Measurements from ENCODE around the gene CEP89.
A peak's percentile ranks its signal among the peaks of the same experiment; 100 is the strongest.
"Not testable (repeated sequence)": the region's sequence is repeated elsewhere in the genome, so short reads cannot be mapped to it uniquely, and the experiment has no call there.

CEP89 gene

DNA sequence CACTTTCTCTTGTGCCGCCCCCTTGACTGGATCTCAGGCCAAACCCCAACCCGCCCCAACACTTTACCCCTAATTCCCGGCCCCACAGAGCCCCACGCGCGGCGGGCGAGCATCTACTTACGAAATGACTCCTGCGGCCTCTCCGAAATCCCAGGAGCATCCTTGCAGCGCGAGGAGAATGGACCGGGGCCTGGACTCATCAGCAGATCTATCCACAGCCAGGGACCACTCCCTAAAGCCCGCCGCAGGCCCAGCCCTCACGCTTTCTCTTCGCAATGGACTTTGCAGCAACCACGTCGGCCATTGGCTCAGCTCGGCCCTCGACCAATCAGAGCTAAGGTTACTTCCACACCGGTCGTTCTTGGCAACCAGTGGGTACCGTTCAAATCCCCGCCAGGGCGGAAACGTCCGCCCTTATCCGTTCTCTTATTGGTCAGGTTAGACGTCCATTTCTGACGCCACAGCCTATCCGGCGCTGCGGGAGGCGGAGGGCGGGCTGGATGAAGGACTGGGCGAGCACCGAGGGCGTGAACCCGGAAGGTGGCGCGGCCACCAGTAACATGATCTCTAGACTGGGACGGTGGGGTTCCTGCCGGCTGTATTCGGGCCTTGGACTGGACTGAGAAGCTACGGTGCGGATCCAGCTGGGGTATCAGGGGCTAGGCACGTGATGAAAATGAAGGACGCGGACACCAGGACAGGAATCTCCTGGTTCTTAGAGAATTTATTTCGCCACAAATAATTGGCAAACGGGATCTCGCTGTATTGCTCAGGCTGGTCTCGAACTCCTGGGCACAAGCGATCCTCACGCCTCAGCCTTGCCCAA is at the start of gene CEP89, which contains the start of gene FAAP24:
TSS of gene CEP89 (minus strand) at position 244 of the 826 bp plus-strand sequence. CDS start at position 160, 84 bp downstream.
TSS of gene FAAP24 (plus strand) at position 528 of the 826 bp plus-strand sequence. CDS start 955 bp downstream, outside the sequence.
- Mint-ChIP-seq H3K4me3 (peak within 1 kb of the TSS; percentile 99), H3K27ac (peak within 1 kb of the TSS; percentile 96), H3K9me3 (no peaks in the 10 kb centered on the region), H3K36me3 (peaks cover 18% of the 10 kb centered on the region), H3K4me1 (peaks cover 30% of the 10 kb centered on the region)
- DNase-seq (ENCODE audit: low spot score in 2 of 2) = peak; percentile 89 to 97
- ATAC-seq = peak; percentile 99

DNA sequence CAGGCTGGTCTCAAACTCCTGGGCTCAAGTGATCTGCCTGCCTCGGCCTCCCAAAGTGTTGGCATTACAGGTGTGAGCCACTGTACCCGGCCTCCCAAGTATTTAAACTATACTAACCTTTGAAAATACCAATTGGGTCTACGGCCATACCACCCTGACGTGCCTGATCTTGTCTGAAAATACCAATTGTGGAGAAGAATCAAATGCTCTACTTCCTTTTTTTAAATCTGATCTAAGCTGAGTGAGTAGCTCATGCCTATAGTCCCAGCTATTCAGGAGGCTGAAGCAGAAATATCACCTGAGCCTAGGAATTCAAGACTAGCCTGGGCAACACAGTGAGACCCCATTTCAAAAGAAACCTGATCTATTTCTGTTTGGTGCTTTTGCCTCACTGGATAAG is 39.1 kb upstream of the CEP89 start:
- H3K4me3 Mint-ChIP-seq; H3K4me1 Mint-ChIP-seq; H3K9me3 Mint-ChIP-seq; H3K36me3 Mint-ChIP-seq; H3K27ac Mint-ChIP-seq; DNase-seq (ENCODE audit: low spot score in 2 of 2); ATAC-seq: not testable (repeated sequence)

DNA sequence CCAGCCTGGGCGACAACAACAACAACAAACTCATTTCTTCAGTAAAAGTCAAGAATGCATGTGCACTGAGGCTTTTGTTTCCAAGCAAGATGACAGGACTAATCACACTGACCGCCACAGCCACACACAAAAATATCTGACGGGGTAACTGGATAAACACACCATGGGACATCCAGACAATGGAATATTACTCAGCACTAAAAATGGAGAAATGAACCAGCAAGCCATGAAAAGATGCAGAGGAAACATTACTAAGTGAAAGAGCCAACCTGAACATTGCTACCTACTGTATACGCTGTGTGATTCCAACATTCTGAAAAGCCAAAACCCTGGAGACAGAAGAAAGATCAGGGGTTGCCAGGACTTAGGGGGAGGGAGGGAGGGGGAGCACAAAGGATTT is 37.0 kb upstream of the CEP89 start:
- H3K27ac Mint-ChIP-seq = no peak overlapping the region
- no peaks in the 10 kb centered on the region for H3K4me1 Mint-ChIP-seq
- H3K36me3 Mint-ChIP-seq = no peaks in the 10 kb centered on the region
- ATAC-seq (no peak), DNase-seq (ENCODE audit: low spot score in 2 of 2) (no peak)
- H3K4me3 Mint-ChIP-seq = no peak overlapping the region
- H3K9me3 Mint-ChIP-seq = no peaks in the 10 kb centered on the region

DNA sequence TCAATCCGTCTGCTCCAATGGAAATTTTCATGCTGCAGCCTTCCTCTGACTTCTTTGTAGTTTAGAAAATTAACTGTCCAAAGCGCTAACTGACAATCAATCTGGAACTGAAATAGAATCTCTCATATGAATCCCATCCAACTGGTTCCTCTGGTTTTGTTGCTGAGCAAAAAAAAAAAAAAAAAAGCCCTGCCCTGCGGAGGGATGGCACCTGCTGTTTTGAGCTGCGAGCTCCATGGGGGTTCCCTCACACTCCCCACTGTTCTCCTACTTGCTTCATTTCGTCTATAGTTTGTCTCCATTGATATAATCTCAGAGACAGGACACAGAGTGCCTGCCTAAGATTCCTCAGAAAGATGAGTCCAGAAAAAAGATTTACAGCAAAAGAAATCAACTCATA is 33.7 kb upstream of the CEP89 start:
- ATAC-seq (no peak), DNase-seq (ENCODE audit: low spot score in 2 of 2) (no peak)
- no peaks in the 10 kb centered on the region for H3K9me3 Mint-ChIP-seq
- H3K4me1 Mint-ChIP-seq = peaks cover 5% of the 10 kb centered on the region
- no peak overlapping the region for H3K4me3 Mint-ChIP-seq
- no peaks in the 10 kb centered on the region for H3K36me3 Mint-ChIP-seq
- H3K27ac Mint-ChIP-seq = no peak overlapping the region

DNA sequence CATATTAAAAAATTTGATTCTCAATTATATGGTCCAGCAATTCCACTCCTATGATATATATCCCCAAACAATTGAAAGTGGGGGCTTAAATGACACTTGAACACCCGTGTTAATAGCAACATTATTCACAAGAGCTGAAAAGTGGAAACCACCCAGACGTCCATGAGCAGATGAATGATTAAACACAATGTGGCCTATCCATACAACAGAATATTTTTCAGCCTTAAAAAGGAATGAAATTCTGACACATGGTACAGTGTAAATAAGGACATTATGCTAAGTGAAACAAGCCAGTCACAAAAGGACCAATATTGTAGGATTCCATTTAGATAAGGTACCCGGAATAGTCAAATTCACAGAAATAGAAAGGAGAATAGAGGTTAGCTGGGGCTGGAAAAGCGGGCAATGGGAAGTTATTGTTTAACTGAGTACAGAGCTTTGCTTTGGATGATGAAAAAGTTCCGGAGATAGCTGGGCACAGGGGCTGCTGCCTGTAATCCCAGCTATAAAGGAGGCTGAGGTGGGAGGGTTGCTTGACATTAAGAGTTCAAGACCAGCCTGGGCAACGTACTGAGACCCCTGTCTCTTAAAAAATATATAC is 31.8 kb upstream of the CEP89 start:
- H3K4me1 Mint-ChIP-seq; H3K36me3 Mint-ChIP-seq; ATAC-seq; H3K9me3 Mint-ChIP-seq; H3K4me3 Mint-ChIP-seq; H3K27ac Mint-ChIP-seq; DNase-seq (ENCODE audit: low spot score in 2 of 2): not testable (repeated sequence)

DNA sequence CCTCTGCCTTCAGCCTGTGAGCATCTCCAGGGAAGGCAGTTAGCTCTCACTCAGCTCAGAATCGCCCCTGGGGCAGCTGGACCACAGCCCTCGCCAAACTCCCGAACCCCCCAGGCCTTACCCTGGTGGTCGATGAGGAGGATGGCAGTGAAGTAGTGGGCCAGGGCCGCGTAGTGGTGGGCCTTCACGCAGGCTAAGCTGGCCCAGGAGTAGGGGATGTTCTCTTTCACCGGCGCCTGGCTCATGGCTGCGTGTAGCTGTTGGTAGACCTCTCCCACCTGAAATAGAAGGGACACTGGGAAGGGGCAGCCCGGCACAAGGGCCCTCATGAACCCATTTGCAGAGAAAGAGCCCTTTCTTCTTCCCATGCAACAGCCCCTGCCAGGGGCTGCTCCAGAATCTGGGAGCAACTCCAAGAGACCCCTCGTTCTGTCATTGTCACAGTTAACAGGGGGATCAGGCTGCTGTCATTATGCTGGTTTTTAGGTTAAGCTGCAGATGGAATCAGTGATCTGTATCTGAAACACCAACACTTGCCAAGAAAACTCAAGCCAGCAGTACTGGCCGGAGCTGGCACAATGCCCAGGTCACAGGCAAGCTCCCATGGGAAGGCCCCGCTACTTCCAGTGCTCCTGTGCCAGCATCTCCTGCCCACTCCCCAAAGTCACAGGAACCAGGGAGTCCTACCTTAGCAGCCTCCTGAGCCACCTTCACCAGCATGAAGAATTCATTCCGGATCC is 30.5 kb upstream of the CEP89 start:
- H3K4me3 Mint-ChIP-seq; H3K9me3 Mint-ChIP-seq; H3K36me3 Mint-ChIP-seq; H3K4me1 Mint-ChIP-seq; H3K27ac Mint-ChIP-seq; ATAC-seq; DNase-seq (ENCODE audit: low spot score in 2 of 2): not testable (repeated sequence)

DNA sequence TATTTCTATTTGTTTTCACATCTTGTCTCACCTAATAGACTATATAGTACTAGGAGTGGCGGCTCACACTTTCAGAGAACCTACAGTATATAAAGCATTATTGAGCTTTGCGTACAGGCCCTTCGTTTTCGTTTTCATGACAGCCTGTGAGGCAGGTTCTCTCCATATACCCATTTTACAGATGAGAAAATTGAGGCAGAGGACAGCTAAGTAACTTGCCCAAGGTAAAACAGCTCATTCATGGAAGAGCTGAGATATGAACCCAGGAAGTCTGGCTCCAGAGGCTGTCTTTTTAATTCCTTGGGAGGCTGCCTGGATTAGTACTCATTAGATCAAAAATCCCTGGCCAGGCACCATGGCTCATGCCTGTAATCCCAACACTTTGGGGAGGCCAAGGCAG is 29.2 kb upstream of the CEP89 start:
- Mint-ChIP-seq H3K4me3 (no peak overlapping the region), H3K4me1 (peaks cover 7% of the 10 kb centered on the region), H3K9me3 (no peaks in the 10 kb centered on the region), H3K36me3 (peaks cover 6% of the 10 kb centered on the region), H3K27ac (peak overlapping the region; percentile 44)
- DNase-seq (ENCODE audit: low spot score in 2 of 2) (no peak), ATAC-seq (no peak)

DNA sequence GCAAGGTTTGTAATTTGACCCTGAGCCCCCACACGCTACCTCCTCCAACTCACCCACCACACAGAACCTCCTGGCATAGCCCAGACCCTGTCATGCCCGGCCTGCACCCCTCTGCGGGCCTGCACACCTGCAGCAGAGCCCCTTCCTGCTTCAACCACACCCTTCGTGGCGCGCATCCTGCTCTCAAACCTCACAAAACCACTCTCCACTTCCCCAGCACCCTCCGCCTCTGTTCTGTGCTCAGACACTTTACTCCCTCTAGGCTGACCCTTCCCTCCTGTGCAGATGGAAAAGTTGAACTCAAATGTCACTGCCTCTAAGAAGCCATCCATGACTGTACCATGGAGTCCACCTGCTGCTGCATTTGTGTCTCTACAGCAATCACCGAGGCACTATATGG is 28.8 kb upstream of the CEP89 start:
- Mint-ChIP-seq H3K4me1 (peaks cover 7% of the 10 kb centered on the region), H3K4me3 (no peak overlapping the region), H3K9me3 (no peaks in the 10 kb centered on the region), H3K36me3 (peaks cover 6% of the 10 kb centered on the region), H3K27ac (peak overlapping the region; percentile 44)
- no peak for DNase-seq (ENCODE audit: low spot score in 2 of 2)
- no peak for ATAC-seq

DNA sequence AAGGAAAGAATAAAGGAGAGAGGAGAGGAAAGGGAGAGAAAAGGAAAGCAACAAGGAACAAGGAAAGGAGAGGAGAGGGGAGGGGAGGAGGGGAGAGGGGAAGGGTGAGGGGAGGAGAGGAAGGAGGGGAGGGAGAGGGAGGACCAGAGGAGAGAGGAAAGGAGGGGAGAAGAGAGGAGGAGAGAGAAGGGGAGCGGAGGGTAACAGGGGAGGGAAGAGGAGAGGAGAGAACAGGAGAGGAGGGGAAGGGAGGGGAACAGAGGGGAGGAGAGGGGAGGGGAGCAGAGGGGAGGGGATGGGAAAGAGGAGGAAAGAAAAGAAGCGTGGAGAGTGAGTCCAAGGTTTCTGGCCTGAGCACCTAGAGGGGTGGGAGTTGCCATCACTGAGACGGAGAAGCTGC is 27.0 kb upstream of the CEP89 start:
- Mint-ChIP-seq H3K36me3 (peaks cover 6% of the 10 kb centered on the region), H3K4me1 (peaks cover 7% of the 10 kb centered on the region), H3K9me3 (no peaks in the 10 kb centered on the region), H3K4me3 (no peak overlapping the region), H3K27ac (no peak overlapping the region)
- no peak for DNase-seq (ENCODE audit: low spot score in 2 of 2)
- no peak for ATAC-seq

DNA sequence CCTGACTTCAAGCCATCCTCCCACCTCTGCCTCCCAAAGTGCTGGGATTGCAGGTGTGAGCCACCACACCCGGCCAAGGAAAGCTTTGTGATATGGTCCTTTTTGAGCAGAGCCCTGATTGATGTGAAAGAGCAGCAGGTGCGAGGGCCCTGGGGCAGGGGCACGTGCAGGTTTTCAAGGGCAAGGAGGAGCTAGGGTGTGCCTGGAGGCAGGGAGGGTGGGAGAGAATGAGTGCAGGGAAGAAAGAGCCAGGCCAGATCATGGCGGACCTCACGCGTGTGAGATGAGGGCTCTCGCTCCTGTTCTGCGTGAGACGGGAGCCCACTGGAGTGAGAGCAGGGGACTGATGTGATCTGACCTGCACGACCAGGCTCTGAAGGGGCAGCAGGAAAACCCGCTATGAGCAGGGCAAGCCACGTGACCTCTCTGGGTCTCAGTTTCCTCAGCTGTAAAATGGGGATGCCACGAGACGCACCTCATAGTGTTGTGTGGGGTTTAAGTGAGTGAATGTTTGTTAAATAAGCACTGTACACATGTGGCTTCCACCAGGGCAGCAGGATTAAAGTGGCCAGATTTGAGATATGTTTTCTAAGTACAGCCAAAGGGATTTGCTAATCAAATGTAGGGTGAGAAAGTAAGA is 26.1 kb upstream of the CEP89 start:
- no peaks in the 10 kb centered on the region for H3K9me3 Mint-ChIP-seq
- H3K36me3 Mint-ChIP-seq = peaks cover 6% of the 10 kb centered on the region
- H3K4me1 Mint-ChIP-seq = peaks cover 7% of the 10 kb centered on the region
- DNase-seq (ENCODE audit: low spot score in 2 of 2) = no peak
- ATAC-seq = no peak
- no peak overlapping the region for H3K27ac Mint-ChIP-seq
- no peak overlapping the region for H3K4me3 Mint-ChIP-seq

DNA sequence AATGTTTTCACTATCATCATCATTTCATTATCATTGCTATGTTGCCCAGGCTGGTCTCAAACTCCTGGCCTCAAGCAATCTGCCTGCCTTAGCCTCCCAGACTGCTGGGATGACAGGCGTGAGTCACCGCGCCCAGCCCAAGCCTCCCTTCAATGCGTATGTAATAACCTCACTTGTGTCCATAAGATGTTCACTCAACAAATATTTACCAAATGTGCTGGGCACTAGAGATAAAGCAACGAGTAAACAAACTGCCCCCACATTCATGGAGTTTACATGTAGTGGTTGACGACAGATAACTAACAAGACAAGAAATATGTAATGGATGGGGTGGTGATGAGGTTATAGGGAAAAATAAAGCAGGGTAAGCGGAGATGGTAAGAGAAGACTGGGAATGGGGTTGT is 25.3 kb upstream of the CEP89 start:
- ATAC-seq, H3K27ac Mint-ChIP-seq: not testable (repeated sequence)

DNA sequence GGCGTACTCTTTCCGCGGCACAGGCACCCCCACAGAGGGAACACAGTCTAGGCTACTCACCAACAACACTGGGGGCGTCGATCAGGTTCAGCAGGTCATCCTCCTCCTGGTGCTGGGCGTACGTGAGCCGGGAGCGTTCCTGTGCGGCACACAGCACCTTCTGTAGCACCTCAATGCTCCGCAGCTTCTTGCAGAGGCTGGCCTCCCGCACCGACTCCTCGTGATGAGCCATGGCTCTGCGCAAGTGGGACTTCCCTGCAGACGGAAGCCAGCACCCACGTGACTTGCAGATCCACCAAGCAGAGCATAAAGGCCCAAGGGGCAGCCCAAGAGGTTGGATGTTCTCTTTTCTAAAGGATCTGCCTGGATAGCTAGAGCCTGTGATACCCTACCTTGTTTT is 24.2 kb upstream of the CEP89 start:
- not testable (repeated sequence) for ATAC-seq; H3K27ac Mint-ChIP-seq; H3K4me1 Mint-ChIP-seq; DNase-seq (ENCODE audit: low spot score in 2 of 2); H3K9me3 Mint-ChIP-seq; H3K4me3 Mint-ChIP-seq; H3K36me3 Mint-ChIP-seq

More for the DNA sequence above, 25.3 kb upstream of the CEP89 start:
- not testable (repeated sequence) for H3K4me1 Mint-ChIP-seq; H3K9me3 Mint-ChIP-seq; DNase-seq (ENCODE audit: low spot score in 2 of 2); H3K4me3 Mint-ChIP-seq; H3K36me3 Mint-ChIP-seq

DNA sequence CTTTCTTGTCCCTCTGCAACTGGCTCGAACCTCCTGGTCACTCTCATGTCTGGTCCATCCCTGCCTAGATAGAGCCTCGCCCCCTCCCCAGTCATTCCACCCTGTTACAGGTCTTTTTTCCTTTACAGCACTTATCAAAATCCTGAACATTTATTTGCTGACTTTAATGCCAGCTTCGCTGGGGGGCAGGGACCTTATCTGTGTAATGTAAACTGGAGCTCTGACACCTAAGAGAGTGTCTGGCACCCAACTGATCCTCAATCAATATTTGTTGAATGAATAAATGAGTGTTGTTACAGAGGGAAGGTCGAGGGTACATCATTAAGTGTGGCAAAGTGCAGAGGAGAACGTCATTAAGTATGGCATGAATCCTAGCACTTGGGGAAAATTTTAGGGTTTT is 17.0 kb upstream of the CEP89 start:
- no peaks in the 10 kb centered on the region for H3K9me3 Mint-ChIP-seq

DNA sequence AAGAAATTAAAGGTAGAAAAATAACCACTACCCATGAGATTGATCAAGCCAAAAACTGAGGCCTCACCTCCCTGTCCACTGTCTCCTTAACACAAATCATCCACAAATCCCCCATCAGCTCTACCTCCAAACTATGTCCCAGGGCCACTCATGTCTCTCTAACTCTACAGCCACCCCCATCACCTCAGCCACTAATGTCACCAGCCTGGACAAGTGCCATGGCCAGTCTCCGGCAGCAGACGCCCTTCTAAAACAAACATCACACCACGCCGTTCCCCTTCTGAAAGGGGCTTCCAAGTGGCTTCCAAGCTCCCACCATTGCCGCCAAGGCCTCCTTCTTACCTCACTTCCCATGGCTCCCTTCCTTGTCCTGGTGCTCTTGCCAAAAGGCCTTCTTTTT is 16.5 kb upstream of the CEP89 start:
- not testable (repeated sequence) for H3K9me3 Mint-ChIP-seq; H3K4me1 Mint-ChIP-seq; DNase-seq (ENCODE audit: low spot score in 2 of 2); H3K4me3 Mint-ChIP-seq; ATAC-seq; H3K27ac Mint-ChIP-seq; H3K36me3 Mint-ChIP-seq

More for the DNA sequence above, 17.0 kb upstream of the CEP89 start:
- Mint-ChIP-seq H3K4me3 (no peak overlapping the region), H3K36me3 (no peaks in the 10 kb centered on the region), H3K27ac (no peak overlapping the region), H3K4me1 (no peaks in the 10 kb centered on the region)
- ATAC-seq (no peak), DNase-seq (ENCODE audit: low spot score in 2 of 2) (no peak)

DNA sequence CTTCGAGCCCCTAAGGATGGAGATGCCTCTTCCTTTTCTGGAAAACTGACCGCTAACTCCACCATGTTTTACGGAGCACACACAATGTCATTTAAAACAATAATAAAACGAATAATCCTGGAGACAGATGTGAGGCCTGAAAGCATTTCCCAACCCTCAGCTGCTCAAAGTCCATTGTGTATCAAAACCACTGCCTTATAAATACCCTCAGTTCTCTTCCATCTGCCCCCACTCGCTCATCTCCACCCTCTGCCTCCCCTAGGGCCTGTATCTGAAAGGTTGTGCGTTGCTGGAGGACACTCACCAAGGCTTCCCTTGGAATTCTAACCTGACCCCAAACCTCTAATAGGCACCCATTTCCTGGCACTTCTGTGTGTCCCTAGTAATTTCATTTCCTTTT is 10.7 kb upstream of the CEP89 start:
- ATAC-seq; DNase-seq (ENCODE audit: low spot score in 2 of 2); H3K4me3 Mint-ChIP-seq; H3K27ac Mint-ChIP-seq; H3K4me1 Mint-ChIP-seq; H3K36me3 Mint-ChIP-seq; H3K9me3 Mint-ChIP-seq: not testable (repeated sequence)

Data from stimulated activated effector memory CD8-positive, alpha-beta T cell treated with anti-CD3 and anti-CD28 coated beads, Interleukin-12 subunit alpha, Interleukin-12 subunit beta, amount 100 ng/mL, for 72 hours (primary cell).